ENCODE measurements around the gene HSPD1. TPM values are rescaled to one million over a fixed set of nuclear protein-coding genes. Genes with fewer than 3 reads are reported as not detected.

HSPD1 gene
- total and polyA plus RNA-seq, 9 of the 15 experiments (the other 6 are each of a cell fraction or from before 2014, with no cell fraction given) = 398 to 1,014 (median 622) TPM

- TF ChIP-seq ZBTB11 (CRISPR knock-in tag; IDR thresholded peaks at IDR 0.05) (no peak), EP400 (IDR thresholded peaks at IDR 0.05) (no peak), MYC (IDR thresholded peaks at IDR 0.05; ENCODE audit: low read depth, low read length) (no peak), MYC (CRISPR knock-in tag; IDR thresholded peaks at IDR 0.05; ENCODE audit: borderline replicate concordance, low read depth) (no peak), NR4A1 (CRISPR knock-in tag; IDR thresholded peaks at IDR 0.05) (no peak), NR4A1 (tag; IDR thresholded peaks at IDR 0.05) (no peak), FIP1L1 (IDR thresholded peaks at IDR 0.05; ENCODE audit: low read depth, low read length, poor library complexity, severe bottlenecking) (no peak), NFXL1 (CRISPR knock-in tag; IDR thresholded peaks at IDR 0.05) (no peak), TRIM28 (IDR thresholded peaks at IDR 0.05) (no peak)
These were observed 53.9 kb downstream of the HSPD1 start (continued) for GRCh38 chr2:197445746-197446145.

All from K562 (cell line).